ENCODE data around the gene TNNI2. TPM values are rescaled to one million over a fixed set of nuclear protein-coding genes. Genes with fewer than 3 reads are reported as not detected.
A peak's percentile ranks its signal among the peaks of the same experiment; 100 is the strongest.

TNNI2 gene
- polyA plus RNA-seq, 1 of the 3 experiments (the other 2 are of a cell fraction), result not detected

- H3K27me3 ChIP-seq (ENCODE audit: insufficient read depth), result no peaks in the 10 kb centered on the region
- POLR2A ChIA-PET, result no interaction called here
- no peak overlapping the region for H3K9ac ChIP-seq
- H3K4me1 ChIP-seq (ENCODE audit: control insufficient read depth in 1 of 2, insufficient read depth in 2 of 2, low read depth in 1 of 2, low read length in 1 of 2), result peaks cover 0 to 47% of the 10 kb centered on the region in 2 experiments; a peak in 2 of 4 replicates
- no peaks in the 10 kb centered on the region for H3K79me2 ChIP-seq (ENCODE audit: insufficient read depth)
- no peak overlapping the region; a peak in 1 of 4 replicates for H3K27ac ChIP-seq (ENCODE audit: low read depth in 2 of 2, low read length in 1 of 2)
- TF ChIP-seq NFIC (IDR thresholded peaks at IDR 0.05; ENCODE audit: borderline replicate concordance), result no peak
- no peak for TF ChIP-seq EZH2phosphoT487 (IDR thresholded peaks at IDR 0.05; ENCODE audit: borderline replicate concordance, low read depth)
- no peak for TF ChIP-seq MAX (IDR thresholded peaks at IDR 0.05; ENCODE audit: low read depth)
- no peak for TF ChIP-seq YY1 (IDR thresholded peaks at IDR 0.05; ENCODE audit: low read depth)
- TF ChIP-seq JUND (IDR thresholded peaks at IDR 0.05), result no peak
- no peak for TF ChIP-seq CHD2 (IDR thresholded peaks at IDR 0.05; ENCODE audit: low read length, partially characterized antibody)
- no peak for TF ChIP-seq USF1 (IDR thresholded peaks at IDR 0.05; ENCODE audit: borderline replicate concordance, low read depth)
- TF ChIP-seq EP300 (IDR thresholded peaks at IDR 0.05; ENCODE audit: borderline replicate concordance in 1 of 2, low read depth in 1 of 2, low read length in 1 of 2), result no peak
- TF ChIP-seq REST (IDR thresholded peaks at IDR 0.05; ENCODE audit: low read depth, low read length), result no peak
- TF ChIP-seq SIN3A (IDR thresholded peaks at IDR 0.05; ENCODE audit: borderline replicate concordance, low read depth, low read length), result no peak
- TF ChIP-seq GABPA (IDR thresholded peaks at IDR 0.05; ENCODE audit: low read depth), result no peak
- TF ChIP-seq IRF3 (IDR thresholded peaks at IDR 0.05; ENCODE audit: low read depth, low read length), result no peak
- TF ChIP-seq RAD21 (IDR thresholded peaks at IDR 0.05; ENCODE audit: low read length), result no peak
- no peak for TF ChIP-seq RFX5 (IDR thresholded peaks at IDR 0.05; ENCODE audit: low read length)
- TF ChIP-seq FOSL2 (IDR thresholded peaks at IDR 0.05; ENCODE audit: borderline replicate concordance, low read depth), result no peak
- TF ChIP-seq ZBTB33 (IDR thresholded peaks at IDR 0.05; ENCODE audit: borderline replicate concordance, low read depth), result no peak
- TF ChIP-seq USF2 (IDR thresholded peaks at IDR 0.05; ENCODE audit: borderline replicate concordance, low read depth, low read length), result no peak
- no peak for TF ChIP-seq TAF1 (IDR thresholded peaks at IDR 0.05; ENCODE audit: borderline replicate concordance, low read depth, low read length)
- no peak for TF ChIP-seq RXRA (IDR thresholded peaks at IDR 0.05; ENCODE audit: borderline replicate concordance, low read depth)
- TF ChIP-seq TEAD4 (IDR thresholded peaks at IDR 0.05; ENCODE audit: borderline replicate concordance, insufficient read depth), result no peak
- no peaks in the 10 kb centered on the region for H3K36me3 ChIP-seq (replicated peaks in 1 of 2; ENCODE audit: control insufficient read depth in 1 of 2, insufficient read depth in 2 of 2, low read length in 1 of 2)
- no peaks in the 10 kb centered on the region for H4K20me1 ChIP-seq (ENCODE audit: insufficient read depth)
- H3K4me2 ChIP-seq, result no peak overlapping the region
- DNase-seq, result peak; percentile 47
- H3K9me3 ChIP-seq, result no peaks in the 10 kb centered on the region
- WGBS (ENCODE audit: low lambda C conversion rate), result 52% methylated on average over 11 of the region's 11 CpGs
- CTCF ChIA-PET, result interaction anchor here (0.6 to 1.0 kb wide), 2 partner anchors 180 to 326 kb away, joined by 3 read pairs; no protein-coding TSS in a partner anchor
- no peak overlapping the region for H2AFZ ChIP-seq (ENCODE audit: low read depth)
- no peaks in the 10 kb centered on the region for H3K9me2 ChIP-seq
- H3K4me3 ChIP-seq (ENCODE audit: low read depth in 2 of 2, low read length in 1 of 2), result no peak overlapping the region
- no peaks in the 10 kb centered on the region for H3F3A ChIP-seq (replicated peaks; ENCODE audit: insufficient read depth)
Observed at GRCh38 chr11:1873048-1873812, 34.4 kb downstream of the TNNI2 start.

Measured in SK-N-SH (cell line).